HL-60 (cell line): Measurements from ENCODE around the gene FBXO42.

ENCODE experiments used
- DNase-seq, 2 experiments: peaks; one replicate each; pipeline ENCODE4 v3.0.0-alpha.2; 2010 to 2020; ENCODE audit warnings: low read depth in 1 of 2, low spot score in 1 of 2
- H3K27ac ChIP-seq: fragments of 250-450 bp; sonication (Bioruptor Pico); replicated peaks from 2 replicates; pipeline ENCODE4 v1.5.1; 2020; ENCODE audit warnings: mild to moderate bottlenecking, moderate library complexity
- H3K27me3 ChIP-seq: fragments of 250-450 bp; sonication (Bioruptor Pico); 2 replicates; pipeline ENCODE4 v1.5.1; 2021; ENCODE audit warnings: mild to moderate bottlenecking, moderate library complexity; ENCODE audit not compliant: insufficient read depth, poor library complexity, severe bottlenecking
- H3K4me3 ChIP-seq: replicated peaks from 2 replicates; pipeline ENCODE4 v1.5.1; 2011; ENCODE audit warnings: mild to moderate bottlenecking, control low read depth, low read length; ENCODE audit not compliant: insufficient read depth
- CTCF ChIP-seq: IDR thresholded peaks from one replicate; pipeline ENCODE4 v1.5.1; 2011; ENCODE audit warnings: low read length, control low read depth, inconsistent platforms; ENCODE audit not compliant: insufficient read depth
- GABPA ChIP-seq: IDR thresholded peaks from 2 replicates; pipeline ENCODE4 v1.6.1; 2012; ENCODE audit warnings: low read depth
- POLR2AphosphoS5 ChIP-seq: IDR thresholded peaks from 2 replicates; pipeline ENCODE4 v1.6.1; 2012; ENCODE audit warnings: low read depth
- REST ChIP-seq: IDR thresholded peaks from 2 replicates; pipeline ENCODE4 v1.6.1; 2012; ENCODE audit warnings: low read depth; ENCODE audit not compliant: insufficient replicate concordance
- SPI1 ChIP-seq: IDR thresholded peaks from 2 replicates; pipeline ENCODE4 v1.6.1; 2012; ENCODE audit warnings: low read depth, mild to moderate bottlenecking, borderline replicate concordance

Gene FBXO42

DNA sequence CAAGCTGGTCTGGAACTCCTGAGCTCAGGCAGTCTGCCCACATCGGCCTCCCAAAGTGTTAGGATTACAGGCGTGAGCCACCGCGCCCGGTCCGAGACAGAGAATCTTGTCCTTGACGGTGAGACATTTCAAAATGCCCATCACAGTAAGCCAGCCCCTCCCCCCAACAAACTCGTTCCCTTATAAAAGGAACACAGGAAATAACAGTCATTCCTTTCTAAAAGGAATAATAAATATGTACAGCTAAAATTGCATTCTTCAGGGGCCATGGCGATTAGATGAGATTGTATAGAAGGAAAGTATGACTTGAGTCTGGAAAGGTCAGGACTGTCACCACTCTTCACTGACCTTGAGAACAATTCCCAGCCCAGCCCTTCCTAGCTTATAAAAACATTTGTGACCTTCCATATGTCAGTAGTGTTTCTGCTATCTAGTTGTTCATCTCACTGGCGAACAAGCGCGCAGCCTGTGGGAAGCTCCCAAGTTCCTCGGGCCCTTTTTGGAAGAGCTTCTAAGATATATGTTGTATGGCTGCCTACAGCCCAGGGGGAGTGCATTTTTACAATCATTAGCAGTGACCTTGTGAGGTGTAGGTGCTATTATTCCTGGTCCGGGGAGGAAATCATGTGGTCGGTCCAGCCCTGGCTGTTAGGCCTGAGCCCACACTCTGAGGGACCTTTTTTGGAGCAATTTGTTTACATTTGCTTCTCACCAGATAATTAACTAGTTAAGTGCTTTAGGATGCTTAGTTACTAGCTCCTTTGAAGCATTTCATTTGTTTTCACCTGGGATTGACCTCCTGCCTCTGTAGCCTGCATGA is 23.5 kb upstream of the FBXO42 start:
- H3K27me3 ChIP-seq = no peaks in the 10 kb centered on the region
- no peak overlapping the region for H3K27ac ChIP-seq
- TF ChIP-seq GABPA = no peak
- no peak for TF ChIP-seq SPI1
- TF ChIP-seq REST = no peak
- TF ChIP-seq CTCF = no peak
- no peak for TF ChIP-seq POLR2AphosphoS5
- DNase-seq = no peak
- H3K4me3 ChIP-seq = no peak overlapping the region

DNA sequence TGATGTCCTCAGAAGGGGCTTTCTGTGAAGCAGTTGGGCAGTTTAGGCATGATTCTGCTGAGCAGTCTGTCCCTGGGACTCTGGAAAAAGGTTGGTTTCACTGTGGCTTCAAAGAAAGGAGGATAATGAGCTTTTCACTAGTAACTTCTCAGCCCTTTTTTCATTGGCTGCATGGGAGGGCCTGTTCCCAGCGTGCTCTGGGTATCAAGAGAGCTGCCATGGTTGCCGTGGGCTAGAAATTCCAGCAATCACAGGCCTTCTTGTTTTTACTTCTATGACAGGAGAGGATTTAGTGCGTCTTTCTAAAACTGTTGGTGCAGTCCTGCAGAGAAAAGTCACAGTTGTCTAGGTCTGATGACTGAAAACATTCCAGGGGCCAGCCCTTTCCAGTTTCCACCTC is 22.0 kb upstream of the FBXO42 start:
- Histone ChIP-seq H3K27ac (no peak overlapping the region), H3K27me3 (no peaks in the 10 kb centered on the region), H3K4me3 (no peak overlapping the region)
- TF ChIP-seq SPI1 = no peak
- no peak for TF ChIP-seq POLR2AphosphoS5
- no peak for TF ChIP-seq GABPA
- TF ChIP-seq CTCF = no peak
- TF ChIP-seq REST = no peak
- no peak for DNase-seq

DNA sequence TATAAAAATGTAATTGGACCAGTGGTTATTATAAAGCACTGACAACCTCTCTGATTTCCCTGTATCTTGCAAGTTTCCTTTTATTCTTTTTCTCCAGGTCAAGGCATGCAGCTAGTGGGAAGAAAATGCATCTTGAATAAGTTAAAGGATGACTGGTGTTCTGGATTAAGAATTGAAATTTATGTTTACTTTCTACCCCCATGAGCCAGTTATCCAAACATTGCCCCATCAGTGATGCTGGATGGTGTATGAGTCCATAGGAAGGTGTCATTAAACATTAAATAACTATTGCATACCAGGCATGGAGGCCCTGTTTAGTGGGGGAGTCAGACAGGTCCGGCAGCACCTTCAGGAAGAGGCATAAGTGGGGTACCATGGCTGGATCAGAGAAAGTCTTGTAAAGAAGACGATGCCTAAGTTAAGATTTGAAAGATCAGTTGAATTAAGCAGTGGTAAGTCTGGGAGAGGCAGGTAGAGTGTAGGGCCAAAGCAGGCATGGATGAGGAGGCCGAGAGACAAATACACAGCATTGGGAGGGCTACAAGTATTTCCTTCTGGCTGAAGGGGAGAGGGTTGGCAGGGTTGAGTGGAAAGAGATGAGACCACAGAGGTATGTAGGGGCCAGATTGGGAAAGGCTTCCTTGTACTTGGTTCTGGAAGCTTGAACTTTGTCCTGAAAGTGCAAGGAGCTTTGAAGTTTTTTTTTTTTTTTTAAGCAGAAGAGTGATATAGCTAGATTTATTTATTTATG is 20.4 kb upstream of the FBXO42 start:
- H3K27ac ChIP-seq = no peak overlapping the region
- no peak for DNase-seq
- no peak overlapping the region for H3K4me3 ChIP-seq
- H3K27me3 ChIP-seq = no peaks in the 10 kb centered on the region
- no peak for TF ChIP-seq GABPA
- TF ChIP-seq SPI1 = no peak
- no peak for TF ChIP-seq CTCF
- no peak for TF ChIP-seq POLR2AphosphoS5
- TF ChIP-seq REST = no peak
